Mucosa of descending colon (tissue), 3 donors: ENCODE data around the gene SLC45A3. TPM values are rescaled to one million over a fixed set of nuclear protein-coding genes. Genes with fewer than 3 reads are reported as not detected.

Experiments
- ATAC-seq: fragments of 200-7000 bp; cut with Tn5 transposase; one replicate; pipeline ENCODE4 v1.9.1; 2020; ENCODE audit warnings: mild to moderate bottlenecking, moderate library complexity
- DNase-seq, 3 donors: peaks; one replicate each; pipeline ENCODE4 v3.0.0-alpha.2; 2020
- H3K36me3 ChIP-seq: fragments of 200-600 bp; one replicate; pipeline ENCODE4 v1.8.0; 2021; ENCODE audit warnings: low read depth, mild to moderate bottlenecking
- H3K4me1 ChIP-seq: fragments of 200-600 bp; one replicate; pipeline ENCODE4 v1.8.0; 2021; ENCODE audit warnings: low read depth, mild to moderate bottlenecking
- H3K4me3 ChIP-seq: fragments of 200-600 bp; one replicate; pipeline ENCODE4 v1.8.0; 2021; ENCODE audit warnings: mild to moderate bottlenecking
- H3K9me3 ChIP-seq: fragments of 200-600 bp; one replicate; pipeline ENCODE4 v1.8.0; 2021; ENCODE audit warnings: mild to moderate bottlenecking
- CTCF ChIP-seq: fragments of 200-600 bp; IDR thresholded peaks from one replicate; pipeline ENCODE4 v1.8.0; 2022; ENCODE audit warnings: antibody characterized with exemption, mild to moderate bottlenecking
- intact Hi-C, 2 donors: fragments of 100-400 bp; cut with DNase I in 1 of 2; cut with micrococcal nuclease in 1 of 2; formaldehyde crosslinking; loops; one replicate each; pipeline versions ENCODE4 v1.11.0 to v1.11.1; 2022; cut with DNase I, micrococcal nuclease
- total RNA-seq, 3 donors: library from RNA; stranded (reverse); fragmentation: NEBNext Ultra II Directional in 2 of 3; extraction: Animal tissue kit (Norgen Biotek cat#: 25700) in 2 of 3; gene quantifications; one replicate each; pipeline versions ENCODE4 v1.2.1 to v1.2.4, GENCODE V29; 2021 to 2023
- donor health status: DM: no; HTN: no; CAD: no; lungs with moderate emphysema.
- donor health status: DM: no; HTN: no; CAD: no.
- donor health status: DM: no; HTN: yes; CAD: no.

SLC45A3 gene
- total RNA-seq, 3 donors from 2014 or later = 13.7 to 19.0 (median 18.8) TPM

DNA sequence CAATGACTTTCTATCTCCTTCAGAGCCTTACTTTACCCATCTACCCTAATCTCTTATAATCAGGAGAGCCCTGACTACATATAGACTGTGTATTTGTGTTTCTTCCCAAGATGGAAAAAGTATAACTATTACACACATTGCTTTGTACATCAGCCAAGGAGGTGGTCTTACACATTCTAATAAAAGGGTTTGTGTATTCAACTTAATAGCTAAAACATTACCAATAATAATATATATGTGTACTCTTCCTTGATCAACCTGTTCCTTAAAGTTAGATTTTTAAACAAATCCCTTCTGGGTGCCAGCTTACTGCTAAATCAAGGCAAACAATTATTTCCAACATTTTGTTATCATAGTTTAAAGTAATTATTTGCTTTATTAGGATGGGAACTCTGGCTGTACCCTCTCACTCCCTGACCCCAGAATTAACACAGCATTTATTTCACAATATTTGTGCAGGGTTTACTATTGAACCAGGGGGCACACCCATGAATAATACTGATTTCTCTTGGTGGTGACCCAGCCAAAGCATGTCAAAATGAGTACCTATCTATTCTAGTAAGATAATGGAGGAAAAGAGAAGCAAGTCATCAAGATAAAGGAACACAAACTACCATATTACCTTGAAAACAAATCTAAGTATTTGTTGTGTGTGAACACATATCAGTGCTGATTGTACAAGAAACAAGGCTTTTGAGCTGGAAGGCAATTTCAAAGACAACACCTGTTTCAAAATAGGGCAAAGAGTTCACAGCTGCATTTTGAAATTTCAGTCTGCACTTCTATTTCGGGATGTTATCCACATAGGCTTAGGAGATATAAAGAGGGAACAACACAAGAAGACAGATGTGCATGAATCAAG, 30.1 kb upstream of the SLC45A3 start:
- H3K4me3 ChIP-seq = no peak overlapping the region
- H3K9me3 ChIP-seq = no peaks in the 10 kb centered on the region
- TF ChIP-seq CTCF = no peak
- intact Hi-C loops = loop anchor here in 1 of 2 donors (5.0 kb wide), 1 partner anchor 53 kb away; no protein-coding TSS in a partner anchor
- DNase-seq (no peak), ATAC-seq (no peak)
- H3K36me3 ChIP-seq = no peaks in the 10 kb centered on the region
- H3K4me1 ChIP-seq = no peaks in the 10 kb centered on the region

GRCh38 chr1:205709640-205710039, 29.3 kb upstream of the SLC45A3 start:
- ATAC-seq (no peak), DNase-seq (no peak)
- no peak for TF ChIP-seq CTCF
- no peaks in the 10 kb centered on the region for H3K9me3 ChIP-seq
- H3K4me3 ChIP-seq = no peak overlapping the region
- no peaks in the 10 kb centered on the region for H3K4me1 ChIP-seq
- no peaks in the 10 kb centered on the region for H3K36me3 ChIP-seq
- intact Hi-C loops = loop anchor here in 1 of 2 donors (5.0 kb wide), 1 partner anchor 52 kb away; no protein-coding TSS in a partner anchor

DNA sequence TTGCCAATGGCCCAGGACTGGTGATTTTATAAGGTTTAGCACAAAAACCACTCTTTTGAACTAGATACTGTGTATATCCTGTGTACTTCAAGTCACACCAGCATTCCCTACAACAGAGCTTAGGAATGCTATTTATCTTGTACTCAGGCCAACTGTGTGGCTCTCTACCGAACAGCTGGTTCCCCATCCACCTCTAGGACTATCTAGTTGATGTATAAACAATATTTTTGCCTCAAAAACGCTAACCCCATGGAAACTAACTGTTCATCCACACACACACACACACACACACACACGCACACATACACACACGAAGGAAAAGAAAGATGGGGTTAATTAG, 28.7 kb upstream of the SLC45A3 start:
- TF ChIP-seq CTCF = no peak
- no peak for DNase-seq
- H3K4me3 ChIP-seq = no peak overlapping the region
- intact Hi-C loops = no loop called here
- H3K4me1 ChIP-seq = no peaks in the 10 kb centered on the region
- no peak for ATAC-seq
- no peaks in the 10 kb centered on the region for H3K9me3 ChIP-seq
- H3K36me3 ChIP-seq = no peaks in the 10 kb centered on the region

DNA sequence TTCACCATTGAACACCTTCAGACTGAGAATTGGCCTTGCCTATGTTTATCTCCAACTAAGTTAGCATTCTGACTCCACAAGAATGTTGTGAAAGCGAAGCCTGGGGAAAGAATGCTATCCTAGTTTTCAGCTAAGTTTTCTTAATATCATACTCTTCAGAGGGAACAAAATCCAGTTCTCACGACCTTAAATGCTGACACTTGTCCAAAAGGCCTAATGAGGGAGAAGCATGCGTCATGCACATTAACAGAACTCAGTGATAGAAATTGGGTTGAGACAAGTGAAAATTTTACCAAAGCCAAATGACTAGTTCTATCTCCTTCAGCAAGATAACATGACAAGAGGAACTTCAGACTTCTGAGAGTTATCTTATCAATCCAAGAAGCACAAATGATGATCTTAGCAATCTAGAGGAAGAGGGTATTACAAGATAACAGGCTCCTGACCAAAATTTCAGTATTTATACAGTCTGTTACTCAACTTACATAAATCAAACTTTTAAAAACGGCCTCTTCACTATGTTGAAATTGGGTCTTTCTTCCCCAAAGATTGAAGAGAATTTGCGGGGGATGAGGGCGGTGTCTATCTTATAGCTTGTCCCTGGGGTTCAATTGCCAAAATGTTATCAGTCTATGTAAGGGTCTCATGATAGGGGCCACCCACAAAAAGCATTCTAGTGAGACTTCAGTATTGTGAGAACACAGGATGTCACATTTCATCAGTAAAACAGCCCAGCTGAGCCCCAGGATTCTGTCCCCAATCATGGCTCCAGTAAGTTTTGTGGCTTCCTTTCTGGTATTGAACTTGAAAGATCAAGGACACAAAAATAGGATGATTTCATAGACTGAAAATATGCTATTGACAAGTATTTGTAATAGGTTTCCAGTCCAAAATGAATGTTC, 26.5 kb upstream of the SLC45A3 start:
- intact Hi-C loops = no loop called here
- peaks cover 3% of the 10 kb centered on the region for H3K4me1 ChIP-seq
- no peak for TF ChIP-seq CTCF
- no peaks in the 10 kb centered on the region for H3K36me3 ChIP-seq
- H3K4me3 ChIP-seq = no peak overlapping the region
- DNase-seq (no peak), ATAC-seq (no peak)
- H3K9me3 ChIP-seq = no peaks in the 10 kb centered on the region

DNA sequence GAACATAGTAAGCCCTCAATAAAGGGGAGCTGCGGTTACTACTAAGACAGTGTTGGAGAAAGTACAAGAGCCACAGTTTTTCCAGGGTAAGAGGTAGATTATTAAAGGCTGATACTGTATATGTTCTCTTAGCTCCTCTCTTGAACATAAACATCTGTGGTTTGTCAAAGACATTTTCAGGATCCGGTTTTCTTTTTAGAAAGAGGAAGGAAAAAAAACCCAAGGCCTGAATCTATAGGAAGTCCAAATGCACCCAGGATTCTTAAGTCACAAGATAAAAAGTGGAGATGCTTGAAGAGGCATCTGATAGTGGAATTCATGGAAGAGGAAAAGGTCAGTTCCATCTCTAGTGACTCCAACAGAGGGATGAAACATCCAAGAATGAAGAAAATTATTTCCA, 24.6 kb upstream of the SLC45A3 start:
- H3K4me1 ChIP-seq = peaks cover 3% of the 10 kb centered on the region
- no peak for ATAC-seq
- no peak for TF ChIP-seq CTCF
- no peaks in the 10 kb centered on the region for H3K36me3 ChIP-seq
- H3K9me3 ChIP-seq = no peaks in the 10 kb centered on the region
- H3K4me3 ChIP-seq = no peak overlapping the region
- no peak for DNase-seq
- intact Hi-C loops = no loop called here
